ENCODE results near the gene CLIP3. TPM values are rescaled to one million over a fixed set of nuclear protein-coding genes. Genes with fewer than 3 reads are reported as not detected.
A peak's percentile ranks its signal among the peaks of the same experiment; 100 is the strongest.

CLIP3 gene
- total and polyA plus RNA-seq, 7 donors = 1.2 to 53.7 (median 22.5) TPM

GRCh38 chr19:36023432-36023831 lies 9.2 kb downstream of the CLIP3 start:
- Histone ChIP-seq H3K9me3 (no peaks in the 10 kb centered on the region), H3K27me3 (no peaks in the 10 kb centered on the region), H3K27ac (no peak overlapping the region), H3K4me1 (no peaks in the 10 kb centered on the region), H3K4me3 (no peak overlapping the region), H3K36me3 (peaks cover 16 to 97% (median 37%) of the 10 kb centered on the region in 4 donors)
- TF ChIP-seq POLR2A (IDR thresholded peaks at IDR 0.05) = no peak
- TF ChIP-seq CTCF (IDR thresholded peaks at IDR 0.05) = no peak
- no peak for TF ChIP-seq EP300 (IDR thresholded peaks at IDR 0.05)
- TF ChIP-seq POLR2AphosphoS5 (IDR thresholded peaks at IDR 0.05) = no peak
- 94 to 95% methylated on average over 5 of the region's 5 CpGs for WGBS, 2 donors
- intact Hi-C loops (cut with DNase I) = no loop called here
- no peak for DNase-seq

- TF ChIP-seq POLR2AphosphoS5 (IDR thresholded peaks at IDR 0.05) = no peak
- no peak for TF ChIP-seq POLR2A (IDR thresholded peaks at IDR 0.05)
- TF ChIP-seq EP300 (IDR thresholded peaks at IDR 0.05) = no peak
- no peak for TF ChIP-seq CTCF (IDR thresholded peaks at IDR 0.05)
- Histone ChIP-seq H3K4me1 (peaks cover 0 to 5% (median 5%) of the 10 kb centered on the region in 4 donors), H3K9me3 (no peaks in the 10 kb centered on the region), H3K27me3 (no peaks in the 10 kb centered on the region), H3K4me3 (no peak overlapping the region), H3K36me3 (peaks cover 26 to 83% (median 36%) of the 10 kb centered on the region in 4 donors), H3K27ac (no peak overlapping the region)
- 91 to 93% methylated on average over 22 of the region's 22 CpGs for WGBS, 2 donors
- no peak for DNase-seq
- intact Hi-C loops (cut with DNase I) = no loop called here
Measured at GRCh38 chr19:36019061-36019670, 13.5 kb downstream of the CLIP3 start.

- Histone ChIP-seq H3K27me3 (no peaks in the 10 kb centered on the region), H3K4me3 (peak within 1 kb of the TSS; percentile 55 to 75 (median 61)), H3K36me3 (peaks cover 10 to 38% (median 23%) of the 10 kb centered on the region in 4 donors), H3K27ac (peak within 1 kb of the TSS; percentile 86 to 89 (median 86)), H3K9me3 (no peaks in the 10 kb centered on the region), H3K4me1 (peaks cover 0 to 23% (median 22%) of the 10 kb centered on the region in 4 donors)
- no peak for TF ChIP-seq EP300 (IDR thresholded peaks at IDR 0.05)
- TF ChIP-seq CTCF (IDR thresholded peaks at IDR 0.05) = no peak
- TF ChIP-seq POLR2A (IDR thresholded peaks at IDR 0.05) = peak; percentile 1 to 44
- peak; percentile 6 to 72 (median 45) for TF ChIP-seq POLR2AphosphoS5 (IDR thresholded peaks at IDR 0.05)
- 1 to 2% methylated on average over 42 of the region's 42 CpGs for WGBS, 2 donors
- intact Hi-C loops (cut with DNase I) = loop anchor here (2.0 to 5.0 kb wide), 2 partner anchors 19 to 38 kb away; partner anchors contain the start of genes SDHAF1, THAP8 and WDR62
- peak; percentile 100 for DNase-seq
Measured at GRCh38 chr19:36014012-36014924, 18.4 kb downstream of the CLIP3 start, which contains the start of gene ALKBH6. Gene ALKBH6 (minus strand): TSS chr19:36014213. CDS start chr19:36013397, 816 bp downstream.

- TF ChIP-seq POLR2AphosphoS5 (IDR thresholded peaks at IDR 0.05) (no peak), EP300 (IDR thresholded peaks at IDR 0.05) (no peak), CTCF (IDR thresholded peaks at IDR 0.05) (no peak), POLR2A (IDR thresholded peaks at IDR 0.05) (no peak)
- intact Hi-C loops (cut with DNase I) = loop anchor here (2.0 to 5.0 kb wide), 2 partner anchors 19 to 39 kb away; partner anchors contain the start of genes SDHAF1, THAP8 and WDR62
- Histone ChIP-seq H3K27me3 (no peaks in the 10 kb centered on the region), H3K4me3 (peak overlapping the region; percentile 55 to 75 (median 61)), H3K27ac (peak overlapping the region; percentile 86 to 89 (median 86)), H3K9me3 (no peaks in the 10 kb centered on the region), H3K36me3 (peaks cover 10 to 29% (median 17%) of the 10 kb centered on the region in 4 donors), H3K4me1 (peaks cover 0 to 31% (median 30%) of the 10 kb centered on the region in 4 donors)
- 34 to 35% methylated on average over 15 of the region's 15 CpGs for WGBS, 2 donors
- DNase-seq = no peak
Measured at GRCh38 chr19:36013280-36014011, 19.2 kb downstream of the CLIP3 start.

All from sigmoid colon (tissue), 7 donors.